GM12878 (cell line): Measurements from ENCODE around the gene ZNF618. TPM values are rescaled to one million over a fixed set of nuclear protein-coding genes. Genes with fewer than 3 reads are reported as not detected.

Source experiments
- ATAC-seq: fragments of 200-7000 bp; cut with Tn5 transposase; 3 replicates; pipeline ENCODE4 v1.9.1; 2020; ENCODE audit warnings: mild to moderate bottlenecking, moderate library complexity
- BruUV-seq: library from RNA; stranded (reverse); fragments of 400-500 nt; replicated peaks from 2 replicates; lab custom pipeline; 2021; lab: Mats Ljungman, UMichigan
- CTCF ChIA-PET: fragments of 300-600 bp; sonication (Branson Sonifier 250); formaldehyde crosslinking; extraction: SDS; loops from one replicate; lab custom pipeline; 2021; ENCODE audit warnings: inconsistent platforms; lab: Yijun Ruan, JAX
- POLR2A ChIA-PET: fragments of 350-600 bp; formaldehyde crosslinking; extraction: SDS; loops from one replicate; lab custom pipeline; 2021; ENCODE audit warnings: inconsistent platforms; lab: Charles Lee
- RAD21 ChIA-PET: fragments of 300-600 bp; sonication (Branson Sonifier 250); formaldehyde crosslinking; loops from one replicate; lab custom pipeline; 2023; ENCODE audit warnings: antibody characterized with exemption; ENCODE audit not compliant: unreplicated experiment; lab: Charles Lee
- SMC1A ChIA-PET: fragments of 300-600 bp; sonication (Branson Sonifier 250); formaldehyde crosslinking; loops from one replicate; lab custom pipeline; 2023; ENCODE audit not compliant: unreplicated experiment, uncharacterized antibody; lab: Charles Lee
- DNase-seq: peaks from one replicate; pipeline ENCODE4 v3.0.0-alpha.2; 2011; ENCODE audit warnings: low read depth, low spot score
- FAIRE-seq: peaks from 3 replicates; lab custom pipeline; 2011; peaks lifted over from hg19 to GRCh38; lab: Jason Lieb, UNC
- H2AFZ ChIP-seq: 2 replicates; pipeline ENCODE4 v1.6.0; 2011; ENCODE audit warnings: low read depth, low read length, control low read depth; ENCODE audit not compliant: control insufficient read depth
- H3K27ac ChIP-seq: 2 replicates; pipeline ENCODE4 v1.5.1; 2011; ENCODE audit warnings: control low read depth; ENCODE audit not compliant: control insufficient read depth, insufficient read depth
- H3K27me3 ChIP-seq, 2 experiments: replicated peaks in 1 of 2; 2 replicates each; pipeline versions ENCODE4 v1.6.0 to v1.6.1; 2011; ENCODE audit warnings: low read length in 1 of 2; ENCODE audit not compliant: control insufficient read depth in 2 of 2, insufficient read depth in 2 of 2
- H3K36me3 ChIP-seq, 2 experiments: 2 replicates each; pipeline ENCODE4 v1.5.1; 2011; ENCODE audit warnings: low read length in 1 of 2; ENCODE audit not compliant: control insufficient read depth in 2 of 2, insufficient read depth in 2 of 2
- H3K4me1 ChIP-seq: 2 replicates; pipeline ENCODE4 v1.6.1; 2011; ENCODE audit warnings: mild to moderate bottlenecking, low read length, moderate library complexity, mixed read lengths; ENCODE audit not compliant: control insufficient read depth, insufficient read depth
- H3K4me2 ChIP-seq: 2 replicates; pipeline ENCODE4 v1.6.0; 2011; ENCODE audit warnings: control low read depth; ENCODE audit not compliant: control insufficient read depth, insufficient read depth
- H3K4me3 ChIP-seq: fragments of 200-600 bp; sonication (generic); 2 replicates; pipeline ENCODE4 v1.5.1; 2016
- H3K79me2 ChIP-seq: 2 replicates; pipeline ENCODE4 v1.6.0; 2011; ENCODE audit warnings: low read length; ENCODE audit not compliant: control insufficient read depth, insufficient read depth
- H3K9ac ChIP-seq: 2 replicates; pipeline ENCODE4 v1.8.0; 2011; ENCODE audit warnings: low read length, control low read depth, mixed read lengths; ENCODE audit not compliant: control insufficient read depth, insufficient read depth
- H3K9me3 ChIP-seq: replicated peaks from 3 replicates; pipeline ENCODE4 v1.5.1; 2011; ENCODE audit warnings: mild to moderate bottlenecking, low read length; ENCODE audit not compliant: control insufficient read depth, insufficient read depth
- H4K20me1 ChIP-seq: 2 replicates; pipeline ENCODE4 v1.6.0; 2011; ENCODE audit not compliant: control insufficient read depth, insufficient read depth
- BACH1 ChIP-seq: fragments of 450-650 bp; IDR thresholded peaks from 2 replicates; pipeline ENCODE4 v1.6.1; 2017; ENCODE audit warnings: mild to moderate bottlenecking, borderline replicate concordance
- BHLHE40 ChIP-seq, 2 experiments: fragments of 450-650 bp in 1 of 2; IDR thresholded peaks; 2 replicates each; pipeline ENCODE4 v1.6.1; 2011 to 2017; ENCODE audit warnings: low read depth in 2 of 2, borderline replicate concordance in 1 of 2, improper control_type of control experiment in 1 of 2, low read length in 1 of 2, mild to moderate bottlenecking in 1 of 2
- CEBPB ChIP-seq, 2 experiments: fragments of 150-350 bp in 1 of 2; IDR thresholded peaks; 2 replicates each; pipeline ENCODE4 v1.6.1; 2012 to 2014; ENCODE audit warnings: low read depth in 2 of 2, low read length in 2 of 2, borderline replicate concordance in 1 of 2, inconsistent platforms in 1 of 2
- IKZF1 ChIP-seq: fragments of 450-650 bp; conservative IDR thresholded peaks from 2 replicates; pipeline ENCODE4 v1.6.1; 2017; ENCODE audit warnings: antibody characterized with exemption, mild to moderate bottlenecking
- IRF4 ChIP-seq: IDR thresholded peaks from 2 replicates; pipeline ENCODE4 v1.6.1; 2011; ENCODE audit warnings: low read depth, low read length
- IRF5 ChIP-seq: fragments of 450-650 bp; IDR thresholded peaks from 2 replicates; pipeline ENCODE4 v1.6.1; 2017; ENCODE audit warnings: borderline replicate concordance
- KDM1A ChIP-seq: fragments of 200-600 bp; sonication (generic); IDR thresholded peaks from 2 replicates; pipeline ENCODE4 v1.6.1; 2016; ENCODE audit warnings: borderline replicate concordance
- MEF2B ChIP-seq: fragments of 450-650 bp; IDR thresholded peaks from 2 replicates; pipeline ENCODE4 v1.6.1; 2018; ENCODE audit warnings: mild to moderate bottlenecking, moderate library complexity; ENCODE audit not compliant: partially characterized antibody, poor library complexity, severe bottlenecking
- NBN ChIP-seq: fragments of 450-650 bp; IDR thresholded peaks from 2 replicates; pipeline ENCODE4 v1.6.1; 2016
- NR2C1 ChIP-seq: fragments of 450-650 bp; IDR thresholded peaks from 2 replicates; pipeline ENCODE4 v1.6.1; 2017; ENCODE audit warnings: antibody characterized with exemption, mild to moderate bottlenecking, moderate library complexity
- NR2C2 ChIP-seq: IDR thresholded peaks from 2 replicates; pipeline ENCODE4 v1.6.1; 2011; ENCODE audit warnings: borderline replicate concordance, low read depth; ENCODE audit not compliant: control insufficient read depth, insufficient read length
- PML ChIP-seq: IDR thresholded peaks from 2 replicates; pipeline ENCODE4 v1.6.1; 2012; ENCODE audit warnings: low read length, inconsistent platforms
- RAD21 ChIP-seq: IDR thresholded peaks from 2 replicates; pipeline ENCODE4 v1.6.1; 2011; ENCODE audit warnings: mild to moderate bottlenecking, low read depth, low read length, moderate library complexity; ENCODE audit not compliant: insufficient read depth
- RFX5 ChIP-seq: IDR thresholded peaks from 2 replicates; pipeline ENCODE4 v1.6.1; 2011; ENCODE audit warnings: low read depth, low read length, improper control_type of control experiment
- SMC3 ChIP-seq: IDR thresholded peaks from 2 replicates; pipeline ENCODE4 v1.6.1; 2011; ENCODE audit warnings: low read length, improper control_type of control experiment, borderline replicate concordance
- SRF ChIP-seq, 2 experiments: IDR thresholded peaks; 2 replicates each; pipeline ENCODE4 v1.6.1; 2011; ENCODE audit warnings: low read depth in 2 of 2, low read length in 2 of 2, mild to moderate bottlenecking in 1 of 2, moderate library complexity in 1 of 2
- STAT3 ChIP-seq: IDR thresholded peaks from 2 replicates; pipeline ENCODE4 v1.6.1; 2011; ENCODE audit warnings: low read depth, low read length, improper control_type of control experiment
- ZBTB40 ChIP-seq: fragments of 450-650 bp; IDR thresholded peaks from 2 replicates; pipeline ENCODE4 v1.6.1; 2016; ENCODE audit warnings: mild to moderate bottlenecking, moderate library complexity, borderline replicate concordance
- WGBS: methylation state at CpG from one replicate; pipeline ENCODE4 v1.1.6; 2016; ENCODE audit warnings: low lambda C conversion rate; ENCODE audit not compliant: insufficient replicate concordance, insufficient coverage; ENCODE audit errors: missing lambda C conversion rate; 5-methylcytosine and 5-hydroxymethylcytosine counted together
- in situ Hi-C: fragments of 300-500 bp; cut with MboI; formaldehyde crosslinking; loops from 9 replicates; pipeline ENCODE4 v1.14.3; 2018; ENCODE audit warnings: mixed read lengths
- intact Hi-C: fragments of 100-400 bp; cut with micrococcal nuclease; formaldehyde crosslinking; loops from one replicate; pipeline ENCODE4 v1.14.2; 2022; ENCODE audit not compliant: unreplicated experiment
- polyA plus RNA-seq, 11 experiments: library from polyadenylated mRNA; depleted of rRNA in 4 of 11; unstranded in 6 of 11; stranded (reverse) in 5 of 11; fragments of >200 nt; fragmentation: Nextera tagmentation in 4 of 11; fragmentation: Illumina TruSeq in 1 of 11; extraction: Ambion mirVana in 4 of 11; extraction: Trizol in 1 of 11; gene quantifications; 1 replicate in 1 of 11; 2 replicates in 10 of 11; pipeline versions ENCODE4 v1.2.1 to v1.2.3, GENCODE V29; 2011 to 2016; ENCODE audit warnings: inconsistent platforms in 2 of 11, missing spikeins in 2 of 11, low read depth in 1 of 11
- total RNA-seq, 4 experiments: library from RNA; depleted of rRNA in 3 of 4; stranded (reverse); fragments of >200 nt in 3 of 4; fragmentation: Illumina TruSeq in 1 of 4; extraction: Trizol in 1 of 4; gene quantifications; 2 replicates each; pipeline versions ENCODE4 v1.2.1 to v1.2.3, GENCODE V29; 2013 to 2021
- TF ChIP-seq, protein P1 (sequence below): IDR thresholded peaks from 2 replicates; pipeline ENCODE4 v1.6.1; 2011; ENCODE audit warnings: low read depth, mild to moderate bottlenecking, low read length, moderate library complexity, borderline replicate concordance; ENCODE audit errors: extremely low read depth

The ZNF618 gene
- total and polyA plus RNA-seq, 10 of the 15 experiments (the other 5 are each of a cell fraction or from before 2014, with no cell fraction given) = 0.01 to 0.24 (median 0.06) TPM; not detected in 2

- ChIA-PET RAD21 (interaction anchor here (0.5 kb wide), 1 partner anchor 234 kb away, joined by 3 read pairs; no protein-coding TSS in a partner anchor), SMC1A (no interaction called here), POLR2A (no interaction called here), CTCF (interaction anchor here (0.6 kb wide), 2 partner anchors 13 to 227 kb away, joined by 3 read pairs; no protein-coding TSS in a partner anchor)
- no peaks in the 10 kb centered on the region; a peak in 1 of 4 replicates for H3K36me3 ChIP-seq
- WGBS = 11% methylated on average over 12 of the region's 12 CpGs
- FAIRE-seq (no peak), DNase-seq (no peak), ATAC-seq (peak; percentile 51; the same call in 2 of the 3 replicates)
- H3K4me3 ChIP-seq = no peak overlapping the region
- in situ Hi-C loops (loop anchor here (25.0 kb wide), 1 partner anchor 571 kb away; the partner anchor contains the start of gene RGS3), intact Hi-C loops (no loop called here)
- H3K9me3 ChIP-seq = no peaks in the 10 kb centered on the region
- no peak overlapping the region for H3K4me2 ChIP-seq
- no peaks in the 10 kb centered on the region for H3K79me2 ChIP-seq
- H3K27me3 ChIP-seq = no peaks in the 10 kb centered on the region
- no peak overlapping the region for H3K9ac ChIP-seq
- no peaks in the 10 kb centered on the region; the same call in 1 of the 2 replicates for H4K20me1 ChIP-seq
- H2AFZ ChIP-seq = no peak overlapping the region
- BruUV-seq = no TSS peak
- no peaks in the 10 kb centered on the region for H3K4me1 ChIP-seq
- H3K27ac ChIP-seq = no peak overlapping the region
- TF ChIP-seq RFX5 = no peak
- no peak for TF ChIP-seq BHLHE40 (IDR thresholded peaks at IDR 0.05; ENCODE audit: borderline replicate concordance in 1 of 2, low read depth in 2 of 2, low read length in 1 of 2)
- TF ChIP-seq MEF2B = no peak
- TF ChIP-seq IRF4 = no peak
- no peak for TF ChIP-seq ZBTB40
- no peak for TF ChIP-seq NBN
- no peak for TF ChIP-seq KDM1A
- no peak for TF ChIP-seq PML
- TF ChIP-seq NR2C2 = no peak
- TF ChIP-seq NR2C1 = no peak
- TF ChIP-seq RAD21 = peak; percentile 43
- no peak for TF ChIP-seq SRF (IDR thresholded peaks at IDR 0.05; ENCODE audit: low read depth in 2 of 2, low read length in 2 of 2)
- TF ChIP-seq CEBPB (IDR thresholded peaks at IDR 0.05; ENCODE audit: borderline replicate concordance in 1 of 2, low read depth in 2 of 2, low read length in 2 of 2) = no peak
- no peak for TF ChIP-seq BACH1
- TF ChIP-seq IKZF1 = no peak
- TF ChIP-seq, protein P1, sequence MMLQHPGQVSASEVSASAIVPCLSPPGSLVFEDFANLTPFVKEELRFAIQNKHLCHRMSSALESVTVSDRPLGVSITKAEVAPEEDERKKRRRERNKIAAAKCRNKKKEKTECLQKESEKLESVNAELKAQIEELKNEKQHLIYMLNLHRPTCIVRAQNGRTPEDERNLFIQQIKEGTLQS = no peak
- TF ChIP-seq SMC3 = peak; percentile 27; the same call in 1 of the 2 replicates
- TF ChIP-seq IRF5 = no peak
- TF ChIP-seq STAT3 = no peak
Measured at GRCh38 chr9:114033397-114034103, 157.4 kb downstream of the ZNF618 start.
